OCI-LY3 (cell line): ENCODE data around the gene CCDC40.

ENCODE experiments used
- H2AFZ ChIP-seq: fragments of 200-600, 300-600 bp; shearing (Covaris generic); 2 replicates; pipeline ENCODE4 v1.6.0; 2014; ENCODE audit warnings: antibody characterized with exemption, low read depth, low read length
- H3K27ac ChIP-seq: fragments of 200-600, 300-600 bp; sonication (generic); 2 replicates; pipeline ENCODE4 v1.5.1; 2014; ENCODE audit warnings: mild to moderate bottlenecking, low read length, moderate library complexity, mixed read lengths
- H3K27me3 ChIP-seq: fragments of 200-600, 300-600 bp; sonication (generic); 2 replicates; pipeline ENCODE4 v1.6.1; 2014; ENCODE audit warnings: low read depth, low read length, mixed read lengths
- H3K36me3 ChIP-seq: fragments of 200-600, 300-600 bp; sonication (generic); replicated peaks from 2 replicates; pipeline ENCODE3; 2014; ENCODE audit warnings: low read depth, low read length, mixed read lengths
- H3K4me1 ChIP-seq: fragments of 300-600, 200-600 bp; sonication (generic); 2 replicates; pipeline ENCODE4 v1.6.1; 2014; ENCODE audit warnings: low read length, mixed read lengths
- H3K4me2 ChIP-seq: fragments of 200-600, 300-600 bp; sonication (generic); 2 replicates; pipeline ENCODE4 v1.6.1; 2014; ENCODE audit warnings: low read length, mixed read lengths
- H3K4me3 ChIP-seq: fragments of 300-600, 200-600 bp; sonication (generic); 2 replicates; pipeline ENCODE4 v1.5.1; 2014; ENCODE audit warnings: antibody characterized with exemption, mild to moderate bottlenecking, low read length, moderate library complexity
- H3K79me2 ChIP-seq: fragments of 300-600, 200-600 bp; shearing (Covaris generic); 2 replicates; pipeline ENCODE4 v1.6.1; 2014; ENCODE audit warnings: mild to moderate bottlenecking, low read length, mixed read lengths
- H3K9ac ChIP-seq: fragments of 300-600, 200-600 bp; shearing (Covaris generic); 2 replicates; pipeline ENCODE4 v1.6.0; 2014; ENCODE audit warnings: mild to moderate bottlenecking, low read length, moderate library complexity
- H3K9me3 ChIP-seq: fragments of 200-600, 300-600 bp; shearing (Covaris generic); 2 replicates; pipeline ENCODE4 v1.6.1; 2014; ENCODE audit warnings: low read length, mixed read lengths; ENCODE audit not compliant: insufficient read depth
- H4K20me1 ChIP-seq: fragments of 200-600, 300-600 bp; sonication (generic); 2 replicates; pipeline ENCODE4 v1.6.1; 2016; ENCODE audit warnings: low read length, mixed read lengths; ENCODE audit not compliant: insufficient read depth
- CTCF ChIP-seq: fragments of 200-600, 300-600 bp; sonication (generic); IDR thresholded peaks from 2 replicates; pipeline ENCODE4 v1.5.1; 2014; ENCODE audit warnings: antibody characterized with exemption, low read length, low read depth
- EZH2phosphoT487 ChIP-seq: fragments of 200-600 bp; shearing (Covaris generic); IDR thresholded peaks from 2 replicates; pipeline ENCODE4 v1.6.1; 2018; ENCODE audit warnings: antibody characterized with exemption, mixed run types, low read depth

CCDC40 gene

GRCh38 chr17:80053102-80053501, 16.7 kb downstream of the CCDC40 start:
- Histone ChIP-seq H3K27me3 (no peaks in the 10 kb centered on the region), H4K20me1 (no peaks in the 10 kb centered on the region), H3K36me3 (no peaks in the 10 kb centered on the region), H3K9ac (no peak overlapping the region), H3K9me3 (no peaks in the 10 kb centered on the region), H3K4me2 (no peak overlapping the region), H3K4me1 (no peaks in the 10 kb centered on the region), H2AFZ (no peak overlapping the region), H3K4me3 (no peak overlapping the region), H3K79me2 (no peaks in the 10 kb centered on the region), H3K27ac (no peak overlapping the region)
- TF ChIP-seq CTCF (no peak), EZH2phosphoT487 (no peak)

- H3K27ac ChIP-seq = no peak overlapping the region
- no peaks in the 10 kb centered on the region for H3K4me1 ChIP-seq
- no peak overlapping the region for H2AFZ ChIP-seq
- TF ChIP-seq EZH2phosphoT487 = no peak
- no peak for TF ChIP-seq CTCF
- no peaks in the 10 kb centered on the region for H3K9me3 ChIP-seq
- no peak overlapping the region for H3K4me3 ChIP-seq
- no peaks in the 10 kb centered on the region for H3K27me3 ChIP-seq
- no peaks in the 10 kb centered on the region for H3K36me3 ChIP-seq
- H4K20me1 ChIP-seq = no peaks in the 10 kb centered on the region
- no peak overlapping the region for H3K4me2 ChIP-seq
- H3K9ac ChIP-seq = no peak overlapping the region
- no peaks in the 10 kb centered on the region for H3K79me2 ChIP-seq
Observed at GRCh38 chr17:80055597-80055996, 19.2 kb downstream of the CCDC40 start.

- Histone ChIP-seq H3K79me2 (no peaks in the 10 kb centered on the region), H2AFZ (no peak overlapping the region), H3K9ac (no peak overlapping the region), H3K4me2 (no peak overlapping the region), H3K27me3 (no peaks in the 10 kb centered on the region), H3K4me1 (no peaks in the 10 kb centered on the region), H4K20me1 (no peaks in the 10 kb centered on the region), H3K36me3 (no peaks in the 10 kb centered on the region), H3K9me3 (no peaks in the 10 kb centered on the region), H3K4me3 (no peak overlapping the region), H3K27ac (no peak overlapping the region)
- TF ChIP-seq EZH2phosphoT487 = no peak
- no peak for TF ChIP-seq CTCF
Observed at GRCh38 chr17:80058311-80058955, 22.0 kb downstream of the CCDC40 start.

- Histone ChIP-seq H3K4me2 (no peak overlapping the region), H3K79me2 (no peaks in the 10 kb centered on the region), H2AFZ (no peak overlapping the region), H4K20me1 (no peaks in the 10 kb centered on the region), H3K4me1 (no peaks in the 10 kb centered on the region), H3K27me3 (no peaks in the 10 kb centered on the region), H3K36me3 (no peaks in the 10 kb centered on the region), H3K4me3 (no peak overlapping the region), H3K9me3 (no peaks in the 10 kb centered on the region), H3K9ac (no peak overlapping the region), H3K27ac (no peak overlapping the region)
- TF ChIP-seq EZH2phosphoT487 = no peak
- no peak for TF ChIP-seq CTCF
Observed at GRCh38 chr17:80060644-80061043, 24.2 kb downstream of the CCDC40 start.
